HG03354 (cell line): ENCODE measurements around the gene SEMA3D.
A peak's percentile ranks its signal among the peaks of the same experiment; 100 is the strongest.

Experiments
- ATAC-seq: cut with Tn5 transposase; IDR thresholded peaks from one replicate; pipeline ENCODE4 v1.9.1; 2021; ENCODE audit warnings: mild to moderate bottlenecking; ENCODE audit not compliant: unreplicated experiment, poor library complexity, severe bottlenecking

The SEMA3D gene

DNA sequence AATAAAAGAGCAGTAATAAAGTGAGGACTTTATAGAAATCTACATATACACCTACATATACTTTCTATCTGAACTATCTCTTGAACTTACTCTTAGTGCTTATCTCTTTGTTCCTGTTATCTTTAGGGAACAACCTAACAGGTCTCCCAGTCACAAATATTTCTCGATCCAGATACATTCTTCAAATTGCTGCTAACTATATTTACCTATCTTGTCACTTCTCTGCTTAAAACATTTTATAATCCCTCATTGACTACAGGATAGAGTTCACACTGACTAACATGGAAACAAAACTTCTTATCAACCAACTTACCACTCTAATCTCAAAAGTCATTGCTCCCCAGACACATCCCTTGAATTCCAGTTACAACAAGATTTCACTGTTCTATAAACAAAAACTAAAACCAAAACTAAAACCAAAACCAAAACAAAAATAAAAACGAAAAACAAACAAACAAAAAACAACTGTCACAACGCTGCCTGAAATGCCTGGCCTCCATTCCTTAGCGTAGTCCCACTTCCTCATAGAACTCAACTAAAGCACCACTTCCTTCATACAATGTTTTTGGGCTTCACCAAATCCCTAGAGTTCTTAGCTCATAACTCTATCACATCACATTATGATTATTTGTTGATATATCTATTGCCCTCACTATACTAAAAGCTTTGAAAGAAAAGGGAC lies 134.7 kb downstream of the SEMA3D start:
- no peak for ATAC-seq

DNA sequence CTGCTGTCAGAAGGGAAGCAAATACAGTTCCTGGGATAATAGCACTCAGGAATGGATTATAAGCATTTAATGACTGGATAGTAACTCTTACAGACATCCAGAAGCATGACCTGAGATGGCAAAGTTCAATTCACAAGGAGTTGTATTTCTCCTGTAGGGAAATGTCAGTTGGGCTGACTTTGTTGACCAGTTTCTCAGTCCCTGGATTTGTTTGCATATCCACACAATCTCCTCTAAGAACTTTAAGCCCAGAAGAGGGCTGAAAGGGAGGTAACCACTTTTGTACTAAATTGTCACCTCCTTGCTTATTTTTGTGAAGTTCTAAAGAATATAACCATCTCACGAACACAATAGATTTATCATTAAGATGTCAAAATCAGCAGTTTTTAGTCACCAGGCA lies 140.3 kb downstream of the SEMA3D start:
- ATAC-seq: no peak

DNA sequence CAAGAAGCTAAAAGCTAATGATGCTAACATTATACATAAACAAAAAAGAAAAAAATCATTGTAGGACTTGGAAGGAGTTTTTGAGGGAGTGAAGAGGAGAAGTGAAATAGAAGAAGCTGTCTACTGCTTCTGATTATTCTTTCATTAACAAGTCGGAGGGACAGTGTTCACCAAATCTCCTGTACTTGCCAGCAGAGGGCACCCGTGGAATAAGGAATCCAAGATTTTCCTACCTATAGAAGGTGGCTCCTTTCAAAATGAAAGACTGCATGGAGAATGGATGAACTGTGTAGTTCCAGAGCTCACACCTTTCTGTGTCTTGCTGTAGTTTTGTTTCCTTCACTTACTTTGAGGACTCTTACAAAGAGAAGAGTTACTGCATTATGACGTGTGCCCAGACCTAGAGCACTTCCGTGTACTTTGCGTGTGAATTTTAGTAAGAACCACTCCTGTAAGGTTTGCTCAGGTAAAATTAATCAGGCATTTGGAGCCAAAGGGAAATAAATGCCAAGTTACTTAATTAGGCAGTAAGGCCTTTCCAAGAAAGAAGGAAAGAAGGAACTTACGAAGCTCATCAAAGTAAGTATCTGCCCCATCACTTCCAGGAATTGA lies 145.1 kb downstream of the SEMA3D start:
- ATAC-seq: peak; percentile 63

DNA sequence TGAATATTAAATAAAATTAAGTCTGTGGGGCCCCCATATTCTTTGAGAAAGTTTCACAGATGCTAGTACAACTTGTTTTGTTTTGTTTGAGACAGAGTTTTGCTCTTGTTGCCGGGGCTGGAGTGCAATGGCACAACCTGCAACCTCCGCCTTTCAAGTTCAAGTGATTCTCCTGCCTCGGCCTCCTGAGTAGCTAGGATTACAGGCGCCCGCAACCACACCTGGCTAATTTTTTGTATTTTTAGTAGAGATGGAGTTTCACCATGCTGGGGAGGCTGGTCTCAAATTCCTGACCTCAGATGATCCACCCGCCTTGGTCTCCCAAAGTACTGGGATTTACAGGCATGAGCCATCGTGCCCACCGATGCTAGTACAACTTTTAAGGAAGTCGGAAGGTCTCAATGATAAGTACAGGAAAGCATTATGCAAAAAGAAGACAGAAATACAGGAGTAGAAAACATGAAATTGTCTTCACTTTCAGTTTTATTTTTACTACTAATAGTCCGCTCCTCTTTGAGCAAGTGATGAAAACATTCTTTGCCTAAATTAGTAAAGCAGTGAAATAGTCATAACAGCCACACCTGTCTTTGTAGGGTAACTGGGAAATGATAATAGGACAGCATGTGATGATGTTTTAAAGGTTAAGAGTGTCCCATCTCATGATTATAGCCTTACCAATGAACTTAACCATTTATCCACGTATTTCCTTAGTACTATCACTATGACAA lies 147.5 kb downstream of the SEMA3D start:
- ATAC-seq: peak; percentile 78

DNA sequence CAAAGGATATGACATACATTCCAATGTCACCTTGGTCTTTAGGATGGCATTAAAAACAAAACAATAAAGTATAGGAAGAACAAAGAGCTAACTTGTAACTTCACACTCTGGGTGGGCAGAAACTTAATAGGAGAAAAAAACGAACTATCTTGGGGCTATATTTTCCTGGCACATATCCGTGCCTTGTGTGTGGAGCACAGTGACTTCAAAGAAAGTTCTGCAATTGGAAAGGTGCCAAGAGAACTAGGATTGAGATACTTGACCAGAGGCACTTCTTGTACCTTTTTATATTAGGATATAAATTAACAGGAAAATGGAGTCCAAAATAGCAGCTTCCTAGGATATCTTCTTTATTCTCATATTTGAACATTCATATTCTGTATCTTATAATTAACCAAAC lies 148.4 kb downstream of the SEMA3D start:
- no peak for ATAC-seq

DNA sequence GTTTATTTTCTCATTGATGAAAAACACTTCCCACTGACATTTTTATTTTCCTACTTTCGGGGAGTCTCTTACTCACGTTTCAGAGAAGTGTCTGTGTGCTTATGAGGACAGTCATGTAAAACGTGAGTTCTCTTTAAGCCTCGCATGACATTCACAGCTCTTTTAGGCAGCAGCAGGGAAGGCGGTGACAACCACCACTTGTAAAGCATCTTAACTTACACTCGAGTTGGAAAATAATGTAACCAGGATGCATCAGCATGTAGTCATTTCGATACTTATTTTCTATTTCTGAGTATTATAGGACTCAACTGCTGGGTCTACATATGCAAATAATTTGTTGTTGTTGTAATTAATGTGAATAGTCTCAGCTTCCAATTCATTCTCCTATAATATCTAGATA lies 153.6 kb downstream of the SEMA3D start:
- ATAC-seq: no peak

DNA sequence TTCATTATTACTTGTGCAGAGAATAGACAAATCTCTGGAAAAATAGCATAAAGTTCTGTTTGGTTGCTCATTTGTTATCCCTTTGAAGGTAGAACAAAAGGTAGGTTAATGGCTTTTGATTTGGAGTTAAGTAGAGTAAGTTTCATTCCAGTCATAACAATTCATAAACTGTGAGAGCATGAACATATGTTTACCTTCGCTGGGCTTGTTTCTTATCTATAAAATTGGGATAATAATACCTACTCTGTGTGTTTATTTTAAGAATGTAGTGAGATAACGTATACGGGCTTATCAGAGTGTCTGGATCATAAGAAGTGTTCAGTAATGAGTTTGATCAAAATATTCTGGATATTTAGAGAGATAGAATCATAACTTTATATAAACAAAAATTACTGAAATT lies 155.4 kb downstream of the SEMA3D start:
- ATAC-seq: no peak

DNA sequence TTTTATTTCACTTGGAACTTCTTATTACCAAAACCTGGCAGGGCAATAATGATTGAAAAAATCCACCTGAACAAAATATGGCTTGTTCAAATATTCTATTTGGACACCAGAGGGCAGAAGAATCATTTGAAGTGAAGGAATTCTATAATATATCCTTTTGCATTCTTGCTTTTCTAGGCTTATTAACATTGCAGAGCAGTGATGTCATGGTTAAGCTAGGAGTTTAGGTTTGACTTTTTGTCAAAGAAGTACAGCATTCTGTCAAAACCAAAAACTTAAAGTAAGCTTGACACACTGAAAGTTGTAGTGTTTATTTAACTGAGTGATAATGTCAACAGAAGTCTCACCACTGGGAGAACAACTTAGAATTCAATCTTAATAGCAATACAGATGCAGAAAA lies 156.0 kb downstream of the SEMA3D start:
- ATAC-seq: peak; percentile 72

DNA sequence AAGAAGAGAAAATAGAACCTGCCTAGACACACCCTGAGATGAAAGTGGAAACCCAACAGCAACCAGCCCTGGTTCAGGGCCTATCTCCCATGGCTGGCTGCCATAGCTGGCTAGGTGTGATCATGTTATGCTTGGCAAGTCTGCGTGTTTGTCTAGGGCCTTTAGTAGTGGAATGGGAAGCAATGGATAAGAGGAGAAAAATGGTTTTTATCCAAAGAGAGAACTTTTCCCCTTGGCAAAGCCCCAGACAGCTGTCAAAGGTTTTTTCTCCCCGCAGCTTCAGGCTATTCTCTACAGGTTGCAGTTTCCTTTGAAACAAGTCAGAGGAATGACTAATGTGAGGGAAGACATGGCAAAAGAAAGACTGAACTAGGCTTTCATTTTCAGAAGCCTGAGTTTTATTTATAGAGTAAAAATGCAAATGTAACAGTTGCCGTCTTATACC lies 161.5 kb downstream of the SEMA3D start:
- peak; percentile 59 for ATAC-seq

DNA sequence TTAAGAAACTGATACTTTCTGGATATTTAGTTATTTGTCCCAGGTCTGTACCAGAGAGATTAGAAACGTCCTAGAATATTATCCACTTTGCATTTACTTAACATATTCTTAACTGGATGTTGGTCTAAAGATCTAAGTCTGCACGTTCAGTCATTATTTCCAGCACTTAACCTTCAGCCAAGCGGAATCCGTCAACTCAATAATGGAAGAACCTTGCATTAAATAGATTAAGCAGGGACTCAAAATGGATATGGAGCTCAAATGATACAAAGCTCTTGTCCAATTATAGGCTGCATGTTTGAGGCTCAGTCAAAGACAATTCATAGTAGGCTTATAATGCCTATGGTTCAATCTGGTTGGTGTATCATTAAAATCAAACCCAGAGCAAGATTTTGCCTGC lies 162.9 kb downstream of the SEMA3D start:
- no peak for ATAC-seq

DNA sequence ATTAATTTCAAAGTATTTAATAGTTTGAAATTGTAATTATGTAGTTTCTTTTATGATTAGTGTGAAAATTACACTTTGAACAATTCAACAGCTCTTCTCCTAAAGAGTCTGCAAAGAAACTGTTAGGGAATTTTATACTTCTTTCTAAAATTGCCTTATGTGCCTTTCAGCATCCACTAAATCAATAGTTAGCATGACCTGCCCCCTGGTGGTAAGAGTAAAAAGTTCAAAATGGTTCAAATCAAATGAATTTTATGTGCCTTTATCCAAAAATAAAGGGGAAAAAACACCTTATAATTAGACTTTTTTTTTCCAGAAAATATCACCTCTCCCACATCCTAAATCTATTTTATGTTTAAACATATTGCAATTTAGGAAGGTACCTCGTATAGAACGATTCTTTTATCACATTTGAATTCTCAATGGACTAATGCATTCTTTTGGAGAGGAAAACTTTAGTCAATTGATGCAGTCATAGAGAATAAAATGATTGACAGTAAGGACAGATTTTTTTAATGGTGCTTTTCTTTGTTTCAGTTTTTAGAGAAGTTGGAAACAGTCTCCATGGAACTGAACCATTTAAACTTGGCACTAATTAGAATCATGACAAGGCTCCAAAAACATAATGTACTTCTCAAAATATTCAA lies 163.7 kb downstream of the SEMA3D start:
- ATAC-seq: no peak

DNA sequence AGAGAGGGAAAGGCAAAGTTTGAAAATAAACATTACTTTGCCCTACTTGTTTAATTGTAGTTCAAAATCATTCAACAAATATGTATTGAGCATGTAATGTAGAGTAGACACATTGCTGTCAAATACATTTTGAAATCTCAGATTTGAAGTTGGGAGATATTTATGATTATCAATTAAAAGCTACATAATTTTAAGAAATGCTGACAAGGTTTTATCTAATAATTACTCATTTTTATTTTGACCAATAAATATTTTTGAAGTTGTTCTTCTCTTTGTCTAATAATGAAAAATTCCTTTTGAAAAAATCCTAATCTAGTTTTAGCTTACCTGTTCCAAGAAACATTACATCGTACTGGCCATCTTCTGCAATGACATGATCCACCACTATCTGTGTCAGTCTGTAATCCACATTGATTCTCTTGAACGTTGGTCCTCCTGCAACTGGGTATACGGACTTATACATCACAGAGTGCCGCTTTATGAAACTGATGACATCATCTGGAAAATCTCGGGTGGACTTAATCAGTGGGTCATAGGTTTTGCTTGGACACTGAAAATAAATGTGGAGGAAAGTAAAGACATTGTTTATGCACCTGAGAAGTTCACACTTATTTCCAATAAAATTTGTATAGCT lies 164.7 kb downstream of the SEMA3D start:
- no peak for ATAC-seq

DNA sequence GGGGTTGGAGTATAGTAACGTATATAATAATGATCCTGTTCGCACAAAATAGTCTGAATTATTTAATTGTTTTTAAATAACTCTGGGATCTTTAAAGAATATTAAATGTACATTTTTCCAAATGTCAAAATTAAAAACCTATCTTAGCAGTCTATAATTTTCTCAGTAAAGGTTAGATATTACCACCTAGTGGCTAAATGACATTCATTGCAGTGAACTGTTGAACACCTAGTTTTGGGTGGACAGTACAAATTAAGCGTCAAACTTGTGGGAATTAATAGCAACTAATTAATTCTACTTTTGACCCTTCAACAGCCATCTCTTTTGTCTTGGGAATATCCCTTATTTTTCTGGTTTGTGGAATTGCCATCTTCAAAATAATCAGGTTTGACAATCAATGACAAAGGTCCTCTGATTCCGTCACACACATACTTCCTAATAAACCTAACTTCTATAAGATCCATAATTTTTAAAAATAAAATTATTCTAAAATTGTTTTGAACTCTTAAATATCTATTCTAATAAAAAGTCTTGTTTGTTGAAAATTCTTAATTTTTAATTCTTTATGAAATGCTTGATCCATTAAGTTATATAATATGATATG lies 165.7 kb downstream of the SEMA3D start:
- no peak for ATAC-seq

DNA sequence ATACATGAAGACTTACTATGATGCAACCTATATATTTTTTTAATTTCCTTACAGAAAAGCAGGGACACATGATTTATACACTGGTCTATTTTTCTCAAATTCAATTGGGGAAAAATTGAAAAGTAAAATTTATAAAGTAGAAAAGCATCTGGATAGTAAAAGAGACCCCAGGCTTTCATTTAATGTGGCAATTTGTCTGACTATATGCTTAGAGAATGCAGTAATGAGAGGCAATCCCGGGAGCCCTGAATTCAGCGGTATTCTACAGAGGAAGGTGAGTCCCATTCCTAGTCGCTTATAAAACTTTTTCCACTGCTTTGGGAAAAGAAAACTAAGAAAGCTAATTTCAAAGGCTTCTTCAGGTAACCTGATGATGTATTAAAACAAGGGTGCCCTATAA lies 167.1 kb downstream of the SEMA3D start:
- ATAC-seq: no peak

DNA sequence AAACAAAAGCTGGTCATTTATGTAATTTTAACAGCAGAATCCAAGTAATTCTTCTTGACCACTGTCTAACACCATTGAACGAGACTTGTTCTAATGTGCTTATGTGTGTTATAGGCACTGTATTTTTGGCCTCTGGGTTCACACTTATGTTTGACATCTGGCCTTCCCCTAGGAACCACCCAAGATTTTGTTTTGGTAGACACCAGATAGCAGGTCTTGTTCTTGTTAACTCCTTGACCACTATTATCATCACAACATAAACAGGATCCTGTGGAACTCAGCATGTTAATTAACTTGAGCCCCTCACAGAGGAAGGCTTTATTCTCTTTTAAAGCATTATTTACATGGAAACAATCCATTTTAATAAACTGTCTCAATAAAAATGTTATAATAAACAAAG lies 167.7 kb downstream of the SEMA3D start:
- ATAC-seq: no peak

DNA sequence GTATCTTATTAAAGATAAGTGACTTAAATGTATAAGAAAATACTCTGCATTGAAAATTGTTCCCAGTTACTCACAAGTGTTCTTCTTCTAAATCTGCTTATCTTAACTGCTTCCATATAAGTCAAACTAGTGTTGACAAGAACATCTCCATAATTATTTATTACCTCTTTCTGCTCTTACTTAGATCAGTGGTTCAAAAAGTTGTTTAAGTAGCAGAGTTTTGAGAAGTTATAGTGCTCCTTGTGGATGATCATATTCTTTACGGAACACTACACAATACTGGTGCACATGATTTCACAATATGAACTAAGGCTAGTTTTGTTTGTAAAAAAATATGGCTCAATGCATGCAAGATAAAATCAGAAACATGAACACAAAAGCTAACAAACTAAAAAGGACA lies 168.4 kb downstream of the SEMA3D start:
- no peak for ATAC-seq

DNA sequence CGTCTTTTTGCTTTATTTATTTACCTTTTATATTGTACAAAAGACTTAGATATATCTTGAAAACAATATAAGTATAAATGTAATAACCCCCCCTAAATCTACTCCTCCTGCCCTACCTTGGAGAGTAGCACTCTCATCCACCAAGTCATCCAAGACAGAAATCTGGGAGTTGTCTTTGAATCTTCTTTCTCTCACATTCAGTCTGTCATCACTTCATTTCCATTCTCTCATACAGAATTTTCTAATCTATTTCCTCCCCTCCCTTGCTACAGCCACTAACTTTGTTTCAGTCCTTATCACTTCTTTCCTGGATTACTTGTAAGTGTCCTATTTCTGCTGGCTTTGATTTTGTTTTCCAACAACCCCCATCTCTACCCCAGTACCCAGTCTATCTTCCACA lies 170.6 kb downstream of the SEMA3D start:
- ATAC-seq: no peak

DNA sequence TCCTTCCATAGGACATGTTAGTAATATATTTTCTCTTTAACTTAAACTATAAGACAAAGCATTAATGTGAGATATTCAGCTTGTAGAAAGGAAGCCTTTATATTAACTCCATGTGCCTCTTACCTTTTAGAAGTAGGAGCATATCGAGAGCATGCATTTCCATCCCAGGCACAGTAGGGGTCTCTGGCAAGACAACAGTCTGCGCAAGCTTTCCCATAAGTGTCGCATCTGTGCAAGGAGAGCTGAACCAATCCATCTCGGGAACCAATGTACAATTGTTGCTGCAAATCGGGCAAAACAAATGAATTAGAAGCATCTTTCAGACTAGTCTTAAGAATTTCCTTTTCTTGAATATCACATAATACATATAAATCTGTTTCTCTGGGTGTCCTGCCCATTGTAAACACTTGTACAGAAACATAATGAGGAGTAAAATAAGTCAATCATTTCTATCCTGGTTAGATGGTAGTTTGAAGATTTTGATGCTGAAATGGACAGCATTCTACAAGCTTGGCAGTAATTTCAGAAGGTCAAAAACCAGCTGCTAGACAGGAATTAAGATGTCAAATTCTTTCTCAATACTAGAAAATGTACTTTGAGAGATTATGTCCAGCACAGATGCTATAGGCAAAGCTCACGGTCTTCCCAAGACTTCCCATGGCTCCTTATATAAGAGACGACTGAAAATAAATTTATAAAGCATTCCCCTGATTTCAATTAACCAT lies 171.8 kb downstream of the SEMA3D start:
- ATAC-seq: no peak

DNA sequence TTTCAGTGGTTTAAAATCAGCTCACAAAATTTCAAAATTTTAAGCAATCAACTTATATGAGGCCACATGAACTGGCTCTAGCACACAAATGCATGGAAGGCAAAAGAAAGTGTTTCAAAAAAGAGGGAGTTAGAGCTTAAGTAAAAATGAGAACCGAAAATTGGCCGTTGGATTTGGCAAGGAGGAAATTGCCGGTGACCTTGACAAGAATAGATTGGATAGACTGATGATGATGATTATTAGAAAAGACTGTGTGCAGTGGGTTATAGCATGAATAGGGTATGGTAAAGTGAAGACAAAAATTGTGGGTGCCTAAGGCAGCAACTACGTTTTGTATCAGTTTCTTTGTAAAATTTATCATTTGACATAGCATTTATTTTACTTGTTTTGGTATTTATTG lies 175.7 kb downstream of the SEMA3D start:
- no peak for ATAC-seq
